Activated CD8-positive, alpha-beta memory T cell treated with anti-CD3 and anti-CD28 coated beads, Interleukin-2, amount 50 U/mL, for 24 hours (primary cell): ENCODE data around the gene CALD1.

Source experiments
- DNase-seq: peaks from one replicate; pipeline ENCODE4 v3.0.0-alpha.2; 2020; ENCODE audit errors: extremely low read depth

The CALD1 gene

GRCh38 chr7:134763960-134764359 is 15.5 kb upstream of the CALD1 start:
- DNase-seq: no peak

- DNase-seq: no peak
Observed at GRCh38 chr7:134764365-134764764, 15.1 kb upstream of the CALD1 start.

- DNase-seq: no peak
Observed at GRCh38 chr7:134766779-134767519, 12.5 kb upstream of the CALD1 start.

GRCh38 chr7:134767520-134768168 is 11.8 kb upstream of the CALD1 start:
- no peak for DNase-seq

GRCh38 chr7:134768243-134768642 is 11.2 kb upstream of the CALD1 start:
- no peak for DNase-seq

- no peak for DNase-seq
Observed at GRCh38 chr7:134770676-134771075, 8.8 kb upstream of the CALD1 start.

- no peak for DNase-seq
Observed at GRCh38 chr7:134771111-134771510, 8.3 kb upstream of the CALD1 start.

GRCh38 chr7:134771889-134772288 is 7.5 kb upstream of the CALD1 start:
- no peak for DNase-seq

- DNase-seq: no peak
Observed at GRCh38 chr7:134772401-134772800, 7.0 kb upstream of the CALD1 start.

- no peak for DNase-seq
Observed at GRCh38 chr7:134773164-134773563, 6.3 kb upstream of the CALD1 start.

GRCh38 chr7:134774119-134774518 is 5.3 kb upstream of the CALD1 start:
- DNase-seq: no peak

GRCh38 chr7:134777470-134777869 is 2.0 kb upstream of the CALD1 start:
- no peak for DNase-seq

- DNase-seq: no peak
Observed at GRCh38 chr7:134777908-134778580, 1.4 kb upstream of the CALD1 start.

- DNase-seq: no peak
Observed at GRCh38 chr7:134779741-134780065, 269 bp downstream of the CALD1 start.

GRCh38 chr7:134780166-134780828 is 863 bp downstream of the CALD1 start:
- DNase-seq: no peak

- no peak for DNase-seq
Observed at GRCh38 chr7:134781171-134781570, 1.7 kb downstream of the CALD1 start.

GRCh38 chr7:134782121-134782623 is 2.7 kb downstream of the CALD1 start:
- no peak for DNase-seq

GRCh38 chr7:134783294-134784069 is 4.0 kb downstream of the CALD1 start:
- DNase-seq: no peak

GRCh38 chr7:134784251-134785049 is 5.0 kb downstream of the CALD1 start:
- no peak for DNase-seq

GRCh38 chr7:134785842-134786241 is 6.4 kb downstream of the CALD1 start:
- DNase-seq: no peak

GRCh38 chr7:134787064-134787463 is 7.6 kb downstream of the CALD1 start:
- no peak for DNase-seq
